WTC11 (cell line): ENCODE results near the gene PLA2G2D.

Experiments
- CBFB ChIP-seq: sonication (generic); formaldehyde crosslinking; IDR thresholded peaks from 2 replicates; pipeline ENCODE4 v1.8.1; 2022; ENCODE audit warnings: mild to moderate bottlenecking, low read depth, missing genetic modification reagents
- JUN ChIP-seq: sonication (generic); formaldehyde crosslinking; IDR thresholded peaks from 2 replicates; pipeline ENCODE4 v1.8.0; 2023; ENCODE audit warnings: mild to moderate bottlenecking, missing genetic modification reagents
- TCF7 ChIP-seq: sonication (generic); formaldehyde crosslinking; IDR thresholded peaks from 2 replicates; pipeline ENCODE4 v1.8.0; 2022; ENCODE audit warnings: mild to moderate bottlenecking, low read depth, missing genetic modification reagents, moderate library complexity
- TEAD4 ChIP-seq: sonication (generic); formaldehyde crosslinking; IDR thresholded peaks from 2 replicates; pipeline ENCODE4 v1.8.0; 2022; ENCODE audit warnings: mild to moderate bottlenecking, missing genetic modification reagents
- ZNF219 ChIP-seq: sonication (generic); formaldehyde crosslinking; IDR thresholded peaks from 2 replicates; pipeline ENCODE4 v1.8.0; 2023; ENCODE audit warnings: missing genetic modification reagents, mild to moderate bottlenecking, borderline replicate concordance
- ZNF317 ChIP-seq: sonication (generic); formaldehyde crosslinking; IDR thresholded peaks from 2 replicates; pipeline ENCODE4 v1.8.1; 2023; ENCODE audit warnings: low read depth, mild to moderate bottlenecking, moderate library complexity, missing genetic modification reagents, borderline replicate concordance
- ZNF416 ChIP-seq: fragments of 250-450 bp; sonication (Bioruptor Pico); IDR thresholded peaks from 2 replicates; pipeline ENCODE4 v1.9.0; 2021; ENCODE audit warnings: mild to moderate bottlenecking, inconsistent platforms
- TF ChIP-seq, protein P1 (sequence below): fragments of 200-600 bp; IDR thresholded peaks from 2 replicates; pipeline ENCODE4 v1.8.0; 2022; ENCODE audit warnings: antibody characterized with exemption
- TF ChIP-seq, protein P2 (sequence below): sonication (generic); formaldehyde crosslinking; IDR thresholded peaks from 2 replicates; pipeline ENCODE4 v1.8.0; 2022; ENCODE audit warnings: mild to moderate bottlenecking, missing genetic modification reagents

DNA sequence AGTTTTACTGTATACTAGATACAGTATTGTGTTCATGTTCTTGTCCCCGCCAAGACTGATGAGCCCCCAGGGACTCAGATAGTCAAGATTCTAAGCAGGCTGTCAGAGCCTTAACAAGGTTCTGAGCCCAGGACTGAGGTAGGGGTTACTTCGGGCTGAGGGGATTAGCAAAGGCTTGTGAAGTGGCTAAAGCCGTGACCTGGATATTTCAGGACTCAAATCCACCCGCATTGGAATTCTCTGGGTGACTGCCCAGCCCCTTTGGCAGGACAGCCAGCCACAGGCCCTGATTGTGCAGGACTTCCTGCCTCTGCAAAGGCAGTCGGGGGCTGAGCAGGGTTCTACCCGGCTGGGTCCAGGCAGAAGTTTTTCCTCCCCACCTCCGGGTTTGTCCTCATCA, 49.5 kb downstream of the PLA2G2D start, which contains the start of gene PLA2G5:
- TF ChIP-seq, protein P1, sequence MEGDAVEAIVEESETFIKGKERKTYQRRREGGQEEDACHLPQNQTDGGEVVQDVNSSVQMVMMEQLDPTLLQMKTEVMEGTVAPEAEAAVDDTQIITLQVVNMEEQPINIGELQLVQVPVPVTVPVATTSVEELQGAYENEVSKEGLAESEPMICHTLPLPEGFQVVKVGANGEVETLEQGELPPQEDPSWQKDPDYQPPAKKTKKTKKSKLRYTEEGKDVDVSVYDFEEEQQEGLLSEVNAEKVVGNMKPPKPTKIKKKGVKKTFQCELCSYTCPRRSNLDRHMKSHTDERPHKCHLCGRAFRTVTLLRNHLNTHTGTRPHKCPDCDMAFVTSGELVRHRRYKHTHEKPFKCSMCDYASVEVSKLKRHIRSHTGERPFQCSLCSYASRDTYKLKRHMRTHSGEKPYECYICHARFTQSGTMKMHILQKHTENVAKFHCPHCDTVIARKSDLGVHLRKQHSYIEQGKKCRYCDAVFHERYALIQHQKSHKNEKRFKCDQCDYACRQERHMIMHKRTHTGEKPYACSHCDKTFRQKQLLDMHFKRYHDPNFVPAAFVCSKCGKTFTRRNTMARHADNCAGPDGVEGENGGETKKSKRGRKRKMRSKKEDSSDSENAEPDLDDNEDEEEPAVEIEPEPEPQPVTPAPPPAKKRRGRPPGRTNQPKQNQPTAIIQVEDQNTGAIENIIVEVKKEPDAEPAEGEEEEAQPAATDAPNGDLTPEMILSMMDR: no peak
- TF ChIP-seq CBFB (CRISPR knock-in tag) (no peak), TEAD4 (CRISPR knock-in tag) (no peak), ZNF416 (CRISPR knock-in tag) (no peak), ZNF219 (CRISPR knock-in tag) (no peak), JUN (CRISPR knock-in tag) (no peak), TCF7 (CRISPR knock-in tag) (no peak), ZNF317 (CRISPR knock-in tag) (no peak)
- TF ChIP-seq, protein P2, sequence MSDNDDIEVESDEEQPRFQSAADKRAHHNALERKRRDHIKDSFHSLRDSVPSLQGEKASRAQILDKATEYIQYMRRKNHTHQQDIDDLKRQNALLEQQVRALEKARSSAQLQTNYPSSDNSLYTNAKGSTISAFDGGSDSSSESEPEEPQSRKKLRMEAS (CRISPR knock-in tag): no peak
